HS-5 (cell line): ENCODE data around the gene MED8.
"Not testable (repeated sequence)": the region's sequence is repeated elsewhere in the genome, so short reads cannot be mapped to it uniquely, and the experiment has no call there.

Experiments used
- DNase-seq: peaks from one replicate; pipeline ENCODE4 v3.0.0-alpha.2; 2012; ENCODE audit warnings: low read depth

MED8 gene

DNA sequence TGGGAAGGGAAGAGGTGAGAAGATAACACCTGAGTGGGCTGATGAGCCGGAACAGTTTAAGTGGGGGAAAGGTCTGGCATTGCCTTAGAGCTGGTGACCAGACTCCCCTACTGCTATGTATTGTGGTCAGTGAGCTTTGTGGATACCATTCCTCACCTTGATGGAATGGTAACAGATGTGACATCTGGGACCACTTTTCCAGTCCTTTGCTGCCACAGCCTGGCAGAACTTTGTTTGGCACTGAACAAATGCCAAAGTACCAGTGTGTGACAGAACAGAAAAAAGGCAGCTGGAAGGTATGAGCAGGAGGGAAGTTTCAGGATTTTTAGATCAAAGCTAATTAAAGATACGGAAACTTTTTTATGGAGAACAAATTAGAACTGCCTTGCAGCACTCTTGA lies 6.2 kb downstream of the MED8 start:
- no peak for DNase-seq

DNA sequence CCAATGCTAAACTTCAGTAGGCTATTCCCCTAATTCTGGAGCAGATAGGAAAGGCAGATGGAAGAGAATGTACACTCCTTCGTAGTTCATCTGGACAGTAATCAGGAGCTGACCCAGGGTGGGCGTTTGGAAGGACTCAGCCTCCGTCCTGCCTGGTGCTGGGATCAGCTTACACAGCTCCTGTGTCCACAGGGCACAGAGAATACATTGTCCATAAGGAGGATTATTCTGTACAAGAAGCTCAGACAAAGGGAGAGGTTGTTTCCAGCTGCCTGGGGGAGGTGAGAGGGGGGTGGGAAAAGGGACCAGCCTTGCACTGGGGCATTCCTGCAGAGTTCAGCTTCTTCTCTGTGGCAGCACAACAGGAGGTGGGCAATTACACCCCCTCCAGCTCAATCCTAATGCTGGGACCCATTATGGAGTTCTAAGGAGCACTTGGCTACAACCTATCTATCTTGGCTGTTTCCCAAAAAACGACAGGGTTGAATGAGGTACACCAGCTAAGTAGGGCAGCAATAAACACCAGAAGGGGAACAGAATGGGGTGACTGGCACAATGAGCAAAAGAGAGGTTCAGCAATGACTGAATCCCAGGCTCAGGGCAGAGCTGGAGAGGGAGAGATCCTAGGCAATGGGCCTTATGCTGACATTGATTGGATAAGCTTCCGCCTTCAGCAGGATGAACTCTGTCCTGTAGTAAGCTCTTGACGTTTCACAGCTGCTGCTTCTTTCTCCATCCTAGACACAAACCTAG lies 7.4 kb downstream of the MED8 start:
- no peak for DNase-seq

- no peak for DNase-seq
These were observed 8.0 kb downstream of the MED8 start for GRCh38 chr1:43381612-43382011.

- no peak for DNase-seq
These were observed 10.1 kb downstream of the MED8 start for GRCh38 chr1:43379476-43379875.

- no peak for DNase-seq
These were observed 11.8 kb downstream of the MED8 start for GRCh38 chr1:43377831-43378230.

DNA sequence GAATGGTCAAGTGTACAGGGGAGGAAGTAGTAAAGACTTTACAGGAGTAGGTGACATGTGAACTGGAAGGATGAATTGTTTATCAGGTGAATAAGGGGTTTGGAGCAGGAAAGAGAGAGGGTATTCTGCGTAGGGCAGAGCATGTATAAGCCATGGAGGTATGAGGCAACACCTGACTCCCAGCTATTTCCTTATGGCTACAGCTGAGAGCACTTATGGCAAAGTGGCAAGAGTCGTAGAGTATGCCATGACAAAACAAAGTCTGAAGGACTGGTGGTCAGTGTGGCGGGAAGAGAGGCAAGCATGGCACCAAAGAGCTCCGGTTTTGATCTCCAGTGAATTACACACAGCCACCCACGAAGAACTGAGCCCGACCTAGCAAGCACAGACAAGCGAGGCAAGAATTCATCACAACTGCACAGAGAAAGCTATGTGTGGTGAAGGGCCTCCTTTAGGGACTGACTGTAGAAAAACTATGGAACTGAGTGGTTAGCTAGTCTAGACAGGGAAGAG lies 12.8 kb downstream of the MED8 start:
- no peak for DNase-seq

GRCh38 chr1:43373066-43373940 lies 16.3 kb downstream of the MED8 start:
- peak; percentile 84 for DNase-seq

DNA sequence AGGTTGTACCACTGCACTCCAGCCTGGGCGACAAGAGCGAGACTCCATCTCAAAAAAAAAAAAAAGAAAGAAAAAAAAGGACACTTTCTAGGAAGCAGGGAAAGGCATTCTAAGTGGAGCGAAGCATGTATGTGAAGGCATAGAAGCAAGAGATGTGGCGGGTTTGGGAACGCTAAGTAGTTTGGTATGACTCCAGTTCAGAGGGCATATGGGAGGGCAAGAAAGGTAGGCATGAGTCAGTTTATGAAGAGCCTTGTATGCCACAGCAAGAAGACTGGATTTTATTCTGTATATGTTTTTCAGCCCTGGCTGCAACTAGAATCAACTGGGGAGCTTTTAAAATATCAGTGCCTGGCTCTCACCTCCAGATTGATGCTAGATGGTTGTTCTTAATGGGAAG lies 17.4 kb downstream of the MED8 start:
- DNase-seq = no peak

GRCh38 chr1:43370564-43370963 lies 19.0 kb downstream of the MED8 start:
- DNase-seq = no peak

- not testable (repeated sequence) for DNase-seq
These were observed 19.8 kb downstream of the MED8 start for GRCh38 chr1:43369779-43370178.

DNA sequence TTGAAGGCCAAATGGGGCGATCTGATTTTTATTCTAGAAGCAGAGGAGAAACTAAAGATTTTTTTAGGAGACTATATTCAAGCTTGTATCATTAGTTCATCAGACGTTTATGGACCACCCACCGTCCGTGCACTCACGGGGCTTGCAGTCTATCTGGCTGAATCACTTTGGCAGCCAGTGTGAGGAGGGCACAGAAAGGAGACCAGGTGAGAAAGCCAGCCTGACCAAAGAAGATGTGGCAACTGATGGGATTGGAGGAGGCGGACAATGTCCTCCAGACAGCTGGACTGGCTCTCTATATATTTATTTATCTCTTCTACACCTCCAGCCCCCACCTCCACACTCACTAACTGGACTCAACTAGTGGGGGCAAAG lies 21.0 kb downstream of the MED8 start:
- DNase-seq = no peak

- DNase-seq = no peak
These were observed 21.5 kb downstream of the MED8 start, which contains the start of gene ELOVL1 for GRCh38 chr1:43367904-43368645. ELOVL1 (minus strand) TSS chr1:43368011; CDS start chr1:43365609, 2,402 bp downstream.

DNA sequence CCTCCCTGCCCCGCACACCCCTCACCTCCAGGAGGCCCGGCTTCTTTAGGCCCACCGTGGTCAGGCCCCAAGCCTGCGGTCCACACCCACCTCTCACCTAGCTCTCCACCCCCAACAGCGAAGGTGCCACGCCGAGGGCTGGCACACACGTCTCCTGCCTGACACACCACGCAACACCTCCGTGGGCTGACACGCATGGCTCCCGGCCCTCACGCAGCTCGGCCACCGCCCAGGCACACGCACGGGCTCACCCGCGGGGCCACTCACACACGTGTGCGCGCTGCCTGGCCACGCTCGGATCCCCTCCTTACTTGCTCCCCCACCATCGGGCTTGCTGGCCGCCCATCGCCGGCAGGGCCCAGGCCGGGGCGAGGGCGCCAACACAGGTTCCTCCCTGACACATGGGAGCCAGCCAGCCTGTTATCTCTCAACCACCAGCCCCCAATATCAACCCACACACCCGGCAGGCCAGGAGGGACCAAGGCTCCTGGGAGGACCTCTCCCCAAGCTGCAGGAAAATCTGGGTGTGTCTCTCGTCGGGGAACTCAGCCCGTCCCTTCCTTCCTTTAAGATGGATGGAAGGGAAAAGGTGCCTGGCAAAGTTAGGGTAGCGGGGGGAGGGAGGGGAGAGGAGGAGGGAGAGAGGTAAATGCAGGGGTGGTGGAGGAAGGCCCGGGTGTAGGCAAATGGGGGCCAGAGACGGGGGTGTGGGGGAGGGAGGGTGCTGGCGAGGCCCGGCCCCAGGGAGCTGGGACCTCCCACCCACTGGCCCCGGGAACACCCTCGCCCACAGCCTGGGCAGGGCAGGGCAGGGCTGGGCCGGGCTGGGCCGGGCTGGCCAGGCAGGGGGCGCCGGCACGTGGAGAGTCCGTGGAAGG lies 22.3 kb downstream of the MED8 start:
- DNase-seq = no peak

- no peak for DNase-seq
These were observed 23.0 kb downstream of the MED8 start for GRCh38 chr1:43366601-43367025.

GRCh38 chr1:43366179-43366578 lies 23.4 kb downstream of the MED8 start:
- no peak for DNase-seq

DNA sequence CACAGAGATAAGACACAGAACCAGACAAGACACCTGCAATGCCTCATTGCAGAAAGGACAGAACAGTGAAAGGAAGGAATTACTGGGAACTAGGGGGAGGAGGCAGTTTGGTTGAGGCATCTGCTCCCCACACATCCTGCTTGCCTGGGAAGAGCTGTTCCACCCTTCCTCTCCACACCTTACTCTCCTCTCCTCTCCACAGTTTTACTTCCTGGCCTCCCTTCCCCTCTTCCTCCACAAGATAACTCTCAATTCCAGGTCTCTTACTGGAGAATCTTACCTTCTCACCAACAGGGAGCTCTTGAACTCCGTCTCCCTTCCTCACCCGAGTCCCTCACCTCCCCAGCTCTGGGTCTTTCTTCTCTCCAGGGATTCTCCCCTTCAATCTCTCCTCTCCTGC lies 23.9 kb downstream of the MED8 start:
- no peak for DNase-seq

- DNase-seq = no peak
These were observed 25.6 kb downstream of the MED8 start for GRCh38 chr1:43363935-43364525.

GRCh38 chr1:43363283-43363934 lies 26.2 kb downstream of the MED8 start:
- no peak for DNase-seq

- no peak for DNase-seq
These were observed 29.0 kb downstream of the MED8 start for GRCh38 chr1:43360616-43361015.

DNA sequence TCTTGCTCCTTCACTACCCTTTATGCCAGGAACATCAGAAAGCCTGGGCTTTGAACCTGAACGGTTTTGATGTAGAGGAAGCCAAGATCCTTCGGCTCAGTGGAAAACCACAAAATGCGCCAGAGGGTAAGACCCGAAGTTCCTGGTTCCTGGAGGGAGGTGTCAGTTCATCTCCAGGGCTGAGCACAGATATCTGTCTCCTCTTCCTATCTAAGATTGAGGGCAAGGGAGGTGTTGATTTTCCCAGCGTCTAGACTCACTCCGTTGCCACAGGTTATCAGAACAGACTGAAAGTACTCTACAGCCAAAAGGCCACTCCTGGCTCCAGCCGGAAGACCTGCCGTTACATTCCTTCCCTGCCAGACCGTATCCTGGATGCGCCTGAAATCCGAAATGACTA lies 29.9 kb downstream of the MED8 start:
- DNase-seq = no peak
